A549 (cell line): Measurements from ENCODE around the gene PAX8.
"Not testable (repeated sequence)": the region's sequence is repeated elsewhere in the genome, so short reads cannot be mapped to it uniquely, and the experiment has no call there.

Experiments used
- CTCF ChIP-seq: fragments of >200 bp; sonication (Bioruptor Twin); formaldehyde crosslinking; IDR thresholded peaks from 3 replicates; pipeline ENCODE4 v1.5.1; 2016
- HMGXB4 ChIP-seq: fragments of 250-450 bp; sonication (Bioruptor Pico); IDR thresholded peaks from 2 replicates; pipeline ENCODE4 v1.5.0; 2021; ENCODE audit warnings: mild to moderate bottlenecking, moderate library complexity, borderline replicate concordance
- RAD21 ChIP-seq, 2 experiments: fragments of >200 bp in 1 of 2; sonication (Bioruptor Twin) in 1 of 2; formaldehyde crosslinking in 1 of 2; IDR thresholded peaks in 1 of 2; conservative IDR thresholded peaks in 1 of 2; 2 replicates in 1 of 2; 3 replicates in 1 of 2; pipeline ENCODE4 v1.6.1; 2012 to 2018; ENCODE audit warnings: inconsistent platforms in 1 of 2

GRCh38 chr2:113318941-113319340 lies 40.2 kb upstream of the PAX8 start:
- not testable (repeated sequence) for TF ChIP-seq RAD21 (conservative IDR thresholded peaks at IDR 0.05 in 1 of 2, IDR thresholded peaks at IDR 0.05 in 1 of 2); HMGXB4 (CRISPR knock-in tag); CTCF
